GM12891 (cell line): ENCODE data around the gene TNNI3K. TPM values are rescaled to one million over a fixed set of nuclear protein-coding genes. Genes with fewer than 3 reads are reported as not detected.
A peak's percentile ranks its signal among the peaks of the same experiment; 100 is the strongest.

Source experiments
- DNase-seq: peaks from one replicate; pipeline ENCODE4 v3.0.0; 2011; ENCODE audit warnings: low spot score; ENCODE audit not compliant: insufficient read length
- FAIRE-seq: peaks from 2 replicates; lab custom pipeline; 2011; peaks lifted over from hg19 to GRCh38; lab: Jason Lieb, UNC
- PAX5 ChIP-seq: IDR thresholded peaks from 2 replicates; pipeline ENCODE4 v1.6.1; 2011; ENCODE audit warnings: low read length, moderate library complexity, mild to moderate bottlenecking; ENCODE audit not compliant: insufficient read depth, severe bottlenecking
- POLR2A ChIP-seq: IDR thresholded peaks from 2 replicates; pipeline ENCODE4 v1.6.1; 2011; ENCODE audit warnings: low read depth, low read length, control low read depth
- POLR2AphosphoS5 ChIP-seq: IDR thresholded peaks from 2 replicates; pipeline ENCODE4 v1.6.1; 2011; ENCODE audit warnings: low read depth, low read length, control low read depth
- POU2F2 ChIP-seq: IDR thresholded peaks from 2 replicates; pipeline ENCODE4 v1.6.1; 2011; ENCODE audit warnings: low read depth, mild to moderate bottlenecking, control low read depth, low read length, moderate library complexity
- SPI1 ChIP-seq: IDR thresholded peaks from 2 replicates; pipeline ENCODE4 v1.6.1; 2011; ENCODE audit warnings: low read depth, low read length, control low read depth
- TAF1 ChIP-seq: IDR thresholded peaks from 2 replicates; pipeline ENCODE4 v1.6.1; 2011; ENCODE audit warnings: low read depth, low read length, control low read depth
- polyA plus RNA-seq: library from polyadenylated mRNA; unstranded; fragments of >200 nt; gene quantifications from one replicate; pipeline ENCODE4 v1.2.1, GENCODE V29; 2012; ENCODE audit warnings: low read depth, missing spikeins, inconsistent platforms; ENCODE audit not compliant: missing spikeins

TNNI3K gene
- polyA plus RNA-seq, result 0.19 TPM

- FAIRE-seq, result no peak
- no peak for TF ChIP-seq PAX5
- TF ChIP-seq SPI1, result no peak
- TF ChIP-seq POU2F2, result no peak
- no peak for TF ChIP-seq TAF1
- TF ChIP-seq POLR2A, result no peak
- TF ChIP-seq POLR2AphosphoS5, result no peak
- no peak for DNase-seq
These were observed at the start of gene TNNI3K for GRCh38 chr1:74235153-74235552. TSS of gene TNNI3K (plus strand) at chr1:74235387. CDS start at chr1:74235452, 65 bp downstream.

GRCh38 chr1:74193908-74194307 lies 41.3 kb upstream of the TNNI3K start:
- FAIRE-seq (no peak), DNase-seq (no peak)
- no peak for TF ChIP-seq POU2F2

GRCh38 chr1:74195339-74195738 lies 39.8 kb upstream of the TNNI3K start:
- DNase-seq (no peak), FAIRE-seq (no peak)
- no peak for TF ChIP-seq POLR2A
- no peak for TF ChIP-seq SPI1
- TF ChIP-seq POU2F2, result no peak
- no peak for TF ChIP-seq TAF1
- no peak for TF ChIP-seq PAX5

GRCh38 chr1:74197255-74197654 lies 37.9 kb upstream of the TNNI3K start:
- DNase-seq (no peak), FAIRE-seq (no peak)
- TF ChIP-seq PAX5 (no peak), TAF1 (no peak), POLR2AphosphoS5 (no peak), POLR2A (no peak), POU2F2 (no peak), SPI1 (no peak)

- DNase-seq, result peak; percentile 70
- peak; percentile 98 for FAIRE-seq
- TF ChIP-seq POLR2A, result peak; percentile 80
- TF ChIP-seq POLR2AphosphoS5, result peak; percentile 73
- no peak for TF ChIP-seq POU2F2
- no peak for TF ChIP-seq PAX5
- TF ChIP-seq SPI1, result peak; percentile 57
- peak; percentile 66; the same call in 1 of the 2 replicates for TF ChIP-seq TAF1
These were observed 37.3 kb upstream of the TNNI3K start, which contains the start of the genes FPGT and LRRIQ3 for GRCh38 chr1:74197657-74198552. TSS of gene FPGT (plus strand) at chr1:74198242. CDS start at chr1:74198279, 37 bp downstream. TSS of gene LRRIQ3 (minus strand) at chr1:74198176. CDS start at chr1:74183684, 14,492 bp downstream.

GRCh38 chr1:74199504-74199903 lies 35.7 kb upstream of the TNNI3K start:
- DNase-seq, result no peak
- TF ChIP-seq POLR2A, result no peak
- TF ChIP-seq TAF1, result no peak
- TF ChIP-seq POLR2AphosphoS5, result no peak
- no peak for TF ChIP-seq SPI1
- no peak for TF ChIP-seq PAX5
- no peak for TF ChIP-seq POU2F2
- no peak for FAIRE-seq

GRCh38 chr1:74205266-74205665 lies 29.9 kb upstream of the TNNI3K start:
- TF ChIP-seq SPI1 (no peak), POU2F2 (no peak), POLR2AphosphoS5 (no peak), POLR2A (no peak), TAF1 (no peak), PAX5 (no peak)
- no peak for DNase-seq
- no peak for FAIRE-seq

- DNase-seq (no peak), FAIRE-seq (no peak)
- TF ChIP-seq TAF1, result no peak
- no peak for TF ChIP-seq PAX5
- TF ChIP-seq POU2F2, result no peak
- TF ChIP-seq SPI1, result no peak
- TF ChIP-seq POLR2AphosphoS5, result no peak
- TF ChIP-seq POLR2A, result no peak
These were observed 20.0 kb upstream of the TNNI3K start for GRCh38 chr1:74215229-74215628.

GRCh38 chr1:74222701-74223100 lies 12.5 kb upstream of the TNNI3K start:
- TF ChIP-seq SPI1 (no peak), TAF1 (no peak), POLR2AphosphoS5 (no peak), POU2F2 (no peak), POLR2A (no peak), PAX5 (no peak)
- no peak for DNase-seq
- FAIRE-seq, result no peak

- no peak for DNase-seq
- TF ChIP-seq POU2F2, result no peak
- TF ChIP-seq PAX5, result no peak
- TF ChIP-seq TAF1, result no peak
- TF ChIP-seq SPI1, result no peak
- TF ChIP-seq POLR2A, result no peak
- TF ChIP-seq POLR2AphosphoS5, result no peak
- no peak for FAIRE-seq
These were observed 11.7 kb upstream of the TNNI3K start for GRCh38 chr1:74223453-74223852.
